Adrenal gland (tissue), 12 donors: ENCODE data around the gene RALGDS. TPM values are rescaled to one million over a fixed set of nuclear protein-coding genes. Genes with fewer than 3 reads are reported as not detected.

Experiments used
- DNase-seq, 7 donors: peaks; one replicate each; pipeline ENCODE4 v3.0.0-alpha.2; 2019 to 2020
- H3K27ac ChIP-seq, 5 donors: fragments of 200-600 bp; sonication (generic) in 4 of 5; 1 replicate in 3 of 5; 2 replicates in 2 of 5; pipeline versions ENCODE4 v1.5.1 to v1.8.0; 2016 to 2020; ENCODE audit warnings: mild to moderate bottlenecking in 1 of 5
- H3K27me3 ChIP-seq: fragments of 200-600 bp; 2 replicates; pipeline ENCODE4 v1.8.0; 2021
- H3K36me3 ChIP-seq, 2 donors: fragments of 200-600 bp; replicated peaks in 1 of 2; 1 replicate in 1 of 2; 2 replicates in 1 of 2; pipeline versions ENCODE4 v1.5.1 to v1.8.0; 2018 to 2022
- H3K4me1 ChIP-seq, 2 donors: fragments of 200-600 bp; replicated peaks in 1 of 2; 1 replicate in 1 of 2; 2 replicates in 1 of 2; pipeline versions ENCODE4 v1.5.1 to v1.8.0; 2018 to 2021
- H3K4me3 ChIP-seq, 4 donors: fragments of 200-600 bp; sonication (generic) in 3 of 4; one replicate each; pipeline ENCODE4 v1.5.1; 2016 to 2018
- H3K9me3 ChIP-seq, 3 donors: fragments of 200-600 bp; sonication (generic) in 1 of 3; replicated peaks in 1 of 3; 1 replicate in 2 of 3; 2 replicates in 1 of 3; pipeline versions ENCODE4 v1.5.1 to v1.8.0; 2016 to 2021
- POLR2A ChIP-seq, 2 donors: fragments of 450-650 bp; IDR thresholded peaks; one replicate each; pipeline ENCODE4 v1.6.1; 2017; ENCODE audit warnings: antibody characterized with exemption in 2 of 2, mild to moderate bottlenecking in 2 of 2, moderate library complexity in 1 of 2
- WGBS, 4 donors: extraction: QIAGEN DNeasy Blood & Tissue Kit in 2 of 4; methylation state at CpG; one replicate each; pipeline versions ENCODE4 v1.1.5 to v1.1.7; 2013 to 2017; 5-methylcytosine and 5-hydroxymethylcytosine counted together
- intact Hi-C, 2 donors: fragments of 100-400 bp; cut with DNase I; formaldehyde crosslinking; loops; one replicate each; pipeline versions ENCODE4 v1.14.1 to v1.15.0; 2022 to 2023
- polyA plus RNA-seq, 3 donors: library from polyadenylated mRNA; stranded (reverse); fragments of 200-250 nt in 2 of 3; fragments of 350-450 nt in 1 of 3; fragmentation: Illumina TruSeq in 1 of 3; extraction: RNeasy Lipid Tissue Mini Kit (QIAGEN cat#74804) in 1 of 3; gene quantifications; one replicate each; pipeline ENCODE4 v1.2.3, GENCODE V29; 2013 to 2014
- total RNA-seq, 9 donors: library from RNA; depleted of rRNA in 4 of 9; stranded (reverse); fragments of >200 nt in 4 of 9; fragments of 120-200 nt in 1 of 9; fragmentation: NEBNext Ultra II Directional in 1 of 9; extraction: Animal tissue kit (Norgen Biotek cat#: 25700) in 1 of 9; gene quantifications; one replicate each; pipeline versions ENCODE4 v1.1.0 to v1.2.4, GENCODE V29; 2013 to 2023
- TF ChIP-seq, protein P1 (sequence below), 6 experiments: fragments of 450-650 bp in 4 of 6; fragments of 200-600 bp in 2 of 6; sonication (generic) in 1 of 6; IDR thresholded peaks; 1 replicate in 5 of 6; 2 replicates in 1 of 6; pipeline versions ENCODE4 v1.5.1 to v1.8.0; 2016 to 2021; ENCODE audit warnings: antibody characterized with exemption in 6 of 6, mild to moderate bottlenecking in 2 of 6, moderate library complexity in 1 of 6
- donor health status: healthy with polysubstance abuse.
- donor health status: Bipolar disorder and iron deficiency.
- donor health status: DM: yes; HTN: yes; CAD: no.
- donor health status: DM: no; HTN: no; CAD: no.
- donor health status: DM: no; HTN: no; CAD: no.
- donor health status: DM: yes; HTN: yes; CAD: no.

The RALGDS gene
- total and polyA plus RNA-seq, 12 donors: 21.3 to 170 (median 67.5) TPM

GRCh38 chr9:133161547-133161950, 40.5 kb upstream of the RALGDS start:
- peak overlapping the region in 2 of 5 donors; percentile 22 to 82 for H3K27ac ChIP-seq

GRCh38 chr9:133160742-133161546, 39.9 kb upstream of the RALGDS start:
- no peaks in the 10 kb centered on the region for H3K9me3 ChIP-seq
- WGBS, 4 donors: 50 to 57% (median 51%) methylated on average over 9 of the region's 9 CpGs
- DNase-seq: peak; percentile 70 to 94 (median 83)
- peaks cover 15 to 26% of the 10 kb centered on the region in 2 donors for H3K4me1 ChIP-seq
- no peaks in the 10 kb centered on the region for H3K27me3 ChIP-seq
- peak in 1 of 2 donors; percentile 40 for TF ChIP-seq POLR2A (IDR thresholded peaks at IDR 0.05)
- TF ChIP-seq, protein P1, sequence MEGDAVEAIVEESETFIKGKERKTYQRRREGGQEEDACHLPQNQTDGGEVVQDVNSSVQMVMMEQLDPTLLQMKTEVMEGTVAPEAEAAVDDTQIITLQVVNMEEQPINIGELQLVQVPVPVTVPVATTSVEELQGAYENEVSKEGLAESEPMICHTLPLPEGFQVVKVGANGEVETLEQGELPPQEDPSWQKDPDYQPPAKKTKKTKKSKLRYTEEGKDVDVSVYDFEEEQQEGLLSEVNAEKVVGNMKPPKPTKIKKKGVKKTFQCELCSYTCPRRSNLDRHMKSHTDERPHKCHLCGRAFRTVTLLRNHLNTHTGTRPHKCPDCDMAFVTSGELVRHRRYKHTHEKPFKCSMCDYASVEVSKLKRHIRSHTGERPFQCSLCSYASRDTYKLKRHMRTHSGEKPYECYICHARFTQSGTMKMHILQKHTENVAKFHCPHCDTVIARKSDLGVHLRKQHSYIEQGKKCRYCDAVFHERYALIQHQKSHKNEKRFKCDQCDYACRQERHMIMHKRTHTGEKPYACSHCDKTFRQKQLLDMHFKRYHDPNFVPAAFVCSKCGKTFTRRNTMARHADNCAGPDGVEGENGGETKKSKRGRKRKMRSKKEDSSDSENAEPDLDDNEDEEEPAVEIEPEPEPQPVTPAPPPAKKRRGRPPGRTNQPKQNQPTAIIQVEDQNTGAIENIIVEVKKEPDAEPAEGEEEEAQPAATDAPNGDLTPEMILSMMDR (IDR thresholded peaks at IDR 0.05): peak; percentile 69 to 91 (median 87)
- H3K27ac ChIP-seq: peak overlapping the region in 4 of 5 donors; percentile 21 to 76 (median 72)
- peaks cover 0 to 9% of the 10 kb centered on the region in 2 donors for H3K36me3 ChIP-seq
- intact Hi-C loops: no loop called here
- no peak overlapping the region for H3K4me3 ChIP-seq

More at GRCh38 chr9:133161547-133161950, 40.5 kb upstream of the RALGDS start:
- WGBS, 4 donors: 59 to 77% (median 70%) methylated on average over 4 of the region's 4 CpGs
- Histone ChIP-seq H3K36me3 (peaks cover 0 to 6% of the 10 kb centered on the region in 2 donors), H3K27me3 (no peaks in the 10 kb centered on the region), H3K4me3 (no peak overlapping the region), H3K4me1 (peaks cover 15 to 26% of the 10 kb centered on the region in 2 donors), H3K9me3 (no peaks in the 10 kb centered on the region)
- intact Hi-C loops: no loop called here
- no peak for TF ChIP-seq POLR2A (IDR thresholded peaks at IDR 0.05)
- TF ChIP-seq, protein P1 (IDR thresholded peaks at IDR 0.05): no peak
- DNase-seq: peak in 3 of 7 donors; percentile 13 to 48 (median 37)

DNA sequence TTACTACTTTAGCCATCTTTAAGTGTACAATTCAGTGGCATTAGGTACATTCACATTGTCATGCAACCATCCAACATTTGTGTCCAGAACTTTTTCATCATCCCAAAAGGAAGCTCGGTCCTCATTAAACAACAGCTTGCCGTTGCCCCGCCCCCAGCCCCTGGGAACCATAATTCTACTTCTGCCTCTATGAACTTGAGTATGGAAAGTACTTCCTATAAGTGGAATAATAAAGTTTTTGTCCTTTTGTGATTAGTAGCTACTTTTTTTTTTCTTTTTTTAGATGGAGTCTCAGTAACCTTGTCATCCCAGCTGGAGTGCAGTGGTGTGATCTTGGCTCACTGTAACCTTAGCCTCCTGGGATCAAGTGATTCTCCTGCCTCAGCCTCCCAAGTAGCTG, 37.7 kb upstream of the RALGDS start:
- intact Hi-C loops: no loop called here
- Histone ChIP-seq H3K27ac (no peak overlapping the region), H3K4me3 (no peak overlapping the region), H3K9me3 (no peaks in the 10 kb centered on the region), H3K36me3 (peaks cover 0 to 18% of the 10 kb centered on the region in 2 donors), H3K27me3 (no peaks in the 10 kb centered on the region), H3K4me1 (peaks cover 11 to 20% of the 10 kb centered on the region in 2 donors)
- no peak for TF ChIP-seq POLR2A (IDR thresholded peaks at IDR 0.05)
- TF ChIP-seq, protein P1 (IDR thresholded peaks at IDR 0.05): no peak
- no peak for DNase-seq
- 82 to 92% (median 91%) methylated on average over 3 of the region's 3 CpGs for WGBS, 4 donors

GRCh38 chr9:133155156-133155555, 34.1 kb upstream of the RALGDS start:
- Histone ChIP-seq H3K4me1 (no peaks in the 10 kb centered on the region), H3K4me3 (no peak overlapping the region), H3K27me3 (no peaks in the 10 kb centered on the region), H3K9me3 (no peaks in the 10 kb centered on the region), H3K27ac (no peak overlapping the region), H3K36me3 (peaks cover 0 to 18% of the 10 kb centered on the region in 2 donors)
- DNase-seq: peak in 2 of 7 donors; percentile 21 to 27
- WGBS, 4 donors: 80 to 88% (median 83%) methylated on average over 4 to 9 of the region's 9 CpGs
- intact Hi-C loops: no loop called here
- TF ChIP-seq, protein P1 (IDR thresholded peaks at IDR 0.05): no peak
- TF ChIP-seq POLR2A (IDR thresholded peaks at IDR 0.05): no peak
